Activated T-helper 17 cell treated with anti-CD3 and anti-CD28 coated beads, Interleukin-2, amount 50 U/mL, for 72 hours (primary cell): ENCODE measurements around the gene AKAP11. TPM values are rescaled to one million over a fixed set of nuclear protein-coding genes. Genes with fewer than 3 reads are reported as not detected.

ENCODE experiments used
- ATAC-seq: fragments of 150-1000 bp; cut with Tn5 transposase; replicated peaks from 2 replicates; pipeline ENCODE4 v1.10.0; 2021; ENCODE audit warnings: mild to moderate bottlenecking, moderate library complexity
- H3K27ac Mint-ChIP-seq: one replicate; pipeline ENCODE4 v1.8.0; 2022; ENCODE audit warnings: mixed read lengths
- H3K27me3 Mint-ChIP-seq: one replicate; pipeline ENCODE4 v1.8.0; 2022; ENCODE audit warnings: mixed read lengths
- H3K36me3 Mint-ChIP-seq: one replicate; pipeline ENCODE4 v1.8.0; 2022; ENCODE audit warnings: low read depth, mild to moderate bottlenecking, mixed read lengths
- H3K4me1 Mint-ChIP-seq: one replicate; pipeline ENCODE4 v1.8.0; 2022; ENCODE audit warnings: mixed read lengths
- H3K4me3 Mint-ChIP-seq: one replicate; pipeline ENCODE4 v1.8.0; 2022; ENCODE audit warnings: mild to moderate bottlenecking, mixed read lengths
- H3K9me3 Mint-ChIP-seq: one replicate; pipeline ENCODE4 v1.8.0; 2022; ENCODE audit warnings: mixed read lengths
- total RNA-seq, 2 donors: library from RNA; stranded (reverse); gene quantifications; one replicate each; pipeline ENCODE4 v1.2.3, GENCODE V29; 2022

Gene AKAP11
- total RNA-seq, 2 donors from 2014 or later = 30.3 to 48.6 TPM

DNA sequence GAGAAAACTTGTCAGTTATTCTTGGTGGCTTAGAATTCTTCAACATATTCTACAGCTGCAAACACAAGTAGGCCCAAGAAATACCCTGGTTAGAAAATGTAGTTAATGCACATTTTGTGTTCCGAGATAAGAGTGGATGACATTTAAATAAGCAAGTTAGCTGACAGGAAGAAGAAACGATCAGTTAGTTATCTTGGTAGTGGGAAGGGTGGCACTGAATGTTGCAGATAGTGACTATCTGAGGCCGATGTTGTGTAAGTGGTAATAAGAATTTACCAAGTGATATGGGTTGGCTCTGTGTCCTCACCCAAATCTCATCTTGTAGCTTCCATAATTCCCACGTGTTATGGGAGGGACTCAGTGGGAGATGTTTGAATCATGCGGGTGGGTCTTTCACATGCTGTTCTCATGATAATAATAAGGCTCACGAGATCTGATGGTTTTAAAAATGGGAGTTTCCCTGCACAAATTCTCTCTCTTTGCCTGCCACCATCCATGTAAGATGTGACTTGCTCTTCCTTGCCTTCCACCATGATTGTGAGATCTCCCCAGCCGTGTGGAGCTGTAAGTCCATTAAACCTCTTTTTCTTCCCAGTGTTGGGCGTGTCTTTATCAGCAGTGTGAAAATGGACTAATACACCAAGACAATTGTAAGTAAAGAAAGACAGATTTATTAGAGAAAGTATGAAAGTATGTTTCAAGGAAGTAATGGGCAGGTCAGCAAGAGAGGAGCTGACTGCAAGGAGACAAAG is 10.9 kb upstream of the AKAP11 start:
- Mint-ChIP-seq H3K4me3 (no peak overlapping the region), H3K9me3 (no peaks in the 10 kb centered on the region), H3K4me1 (no peaks in the 10 kb centered on the region), H3K27ac (no peak overlapping the region), H3K27me3 (no peaks in the 10 kb centered on the region), H3K36me3 (no peaks in the 10 kb centered on the region)
- no peak for ATAC-seq

DNA sequence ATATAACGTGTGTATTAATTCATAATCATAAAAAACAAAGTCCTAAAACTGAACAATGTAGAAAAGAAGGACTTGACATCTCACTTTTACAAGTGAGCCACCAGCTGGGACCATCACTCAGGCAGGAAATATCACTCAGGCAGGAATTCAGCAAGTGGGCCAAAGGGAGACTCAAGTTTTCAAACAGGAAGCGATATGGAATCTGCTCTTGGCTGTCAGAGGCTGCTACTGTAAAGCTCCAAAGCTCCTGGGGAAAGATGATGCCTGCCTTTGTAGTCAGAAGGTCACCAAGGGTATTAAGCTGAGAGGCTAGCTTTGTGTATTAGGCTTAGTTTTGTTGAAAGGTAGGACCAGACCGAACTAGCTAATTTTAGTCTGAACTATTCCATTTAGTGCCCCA is 5.5 kb upstream of the AKAP11 start:
- ATAC-seq = no peak
- Mint-ChIP-seq H3K4me1 (peaks cover 13% of the 10 kb centered on the region), H3K36me3 (peaks cover 3% of the 10 kb centered on the region), H3K27me3 (no peaks in the 10 kb centered on the region), H3K4me3 (no peak overlapping the region), H3K9me3 (no peaks in the 10 kb centered on the region), H3K27ac (no peak overlapping the region)

DNA sequence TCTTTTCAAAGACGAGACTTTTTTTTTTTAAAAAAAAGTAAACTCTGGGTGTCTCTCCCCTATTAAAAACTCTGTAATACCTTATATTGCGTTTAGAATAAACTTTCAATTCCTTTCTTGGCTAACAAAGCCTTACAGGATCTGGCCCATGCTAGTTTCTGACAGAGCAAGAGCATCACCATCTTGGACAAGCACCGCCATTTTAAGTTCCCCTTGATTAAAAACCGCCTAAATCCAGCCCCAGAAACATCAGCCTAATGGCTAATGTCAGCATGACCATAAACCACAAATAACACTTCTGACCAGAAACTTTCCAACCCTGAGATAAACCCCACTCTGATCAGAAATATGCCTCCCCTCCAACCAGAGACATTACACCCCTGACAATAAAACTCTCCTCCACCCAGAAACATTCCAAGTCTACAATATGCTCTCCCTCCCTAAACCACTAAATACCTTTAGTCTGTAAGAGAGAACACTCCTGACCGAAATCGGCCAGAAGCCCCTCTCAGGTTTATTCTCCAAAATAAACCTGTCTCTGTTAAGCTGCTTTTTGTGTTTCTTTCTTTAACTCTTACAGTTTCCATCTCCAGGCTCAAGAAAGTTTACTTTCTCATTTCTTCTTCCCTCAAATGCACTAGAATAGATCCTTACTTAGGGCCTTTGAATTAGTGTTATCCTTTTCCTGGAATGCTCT is 1.6 kb upstream of the AKAP11 start:
- ATAC-seq = no peak
- peak overlapping the region; percentile 97 for H3K27ac Mint-ChIP-seq
- H3K4me3 Mint-ChIP-seq = no peak overlapping the region
- H3K4me1 Mint-ChIP-seq = peaks cover 27% of the 10 kb centered on the region
- H3K27me3 Mint-ChIP-seq = no peaks in the 10 kb centered on the region
- H3K9me3 Mint-ChIP-seq = no peaks in the 10 kb centered on the region
- peaks cover 33% of the 10 kb centered on the region for H3K36me3 Mint-ChIP-seq

DNA sequence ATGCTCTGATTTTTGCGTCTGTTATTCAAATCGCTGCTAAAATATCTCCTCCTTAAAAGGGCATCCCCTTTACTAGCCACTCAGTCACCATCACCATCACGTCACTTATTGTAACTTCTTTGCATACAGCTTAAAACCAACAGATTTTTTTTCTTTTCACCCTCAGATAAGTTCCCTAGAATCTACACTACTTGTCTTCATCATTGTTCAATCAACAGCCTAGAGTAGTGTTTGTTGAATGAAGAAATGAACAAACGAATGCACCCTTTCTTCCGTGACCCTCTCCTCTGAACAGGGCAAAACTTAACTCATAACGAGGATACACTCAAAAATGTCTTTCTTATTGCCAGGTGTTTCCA is 1.1 kb upstream of the AKAP11 start:
- no peaks in the 10 kb centered on the region for H3K27me3 Mint-ChIP-seq
- H3K4me3 Mint-ChIP-seq = no peak overlapping the region
- H3K27ac Mint-ChIP-seq = peak overlapping the region; percentile 97
- peaks cover 33% of the 10 kb centered on the region for H3K4me1 Mint-ChIP-seq
- peaks cover 33% of the 10 kb centered on the region for H3K36me3 Mint-ChIP-seq
- ATAC-seq = no peak
- H3K9me3 Mint-ChIP-seq = no peaks in the 10 kb centered on the region

GRCh38 chr13:42271337-42272114 is 426 bp upstream of the AKAP11 start:
- Mint-ChIP-seq H3K4me1 (peaks cover 36% of the 10 kb centered on the region), H3K36me3 (peaks cover 36% of the 10 kb centered on the region)
- peak; percentile 88 for ATAC-seq

GRCh38 chr13:42272804-42273175 is 838 bp downstream of the AKAP11 start:
- H3K4me3 Mint-ChIP-seq = no peak overlapping the region
- peaks cover 44% of the 10 kb centered on the region for H3K4me1 Mint-ChIP-seq
- H3K27me3 Mint-ChIP-seq = no peaks in the 10 kb centered on the region
- ATAC-seq = no peak
- peaks cover 48% of the 10 kb centered on the region for H3K36me3 Mint-ChIP-seq
- H3K27ac Mint-ChIP-seq = peak overlapping the region; percentile 97
- H3K9me3 Mint-ChIP-seq = no peaks in the 10 kb centered on the region

More at GRCh38 chr13:42271337-42272114, 426 bp upstream of the AKAP11 start:
- Mint-ChIP-seq H3K27ac (peak overlapping the region; percentile 97), H3K4me3 (no peak overlapping the region), H3K9me3 (no peaks in the 10 kb centered on the region), H3K27me3 (no peaks in the 10 kb centered on the region)

- Mint-ChIP-seq H3K4me3 (no peak overlapping the region), H3K9me3 (no peaks in the 10 kb centered on the region), H3K4me1 (peaks cover 47% of the 10 kb centered on the region), H3K36me3 (peaks cover 52% of the 10 kb centered on the region), H3K27me3 (no peaks in the 10 kb centered on the region), H3K27ac (peak overlapping the region; percentile 97)
- no peak for ATAC-seq
Measured at GRCh38 chr13:42274386-42275097, 2.6 kb downstream of the AKAP11 start.

- peak; percentile 18 for ATAC-seq
- Mint-ChIP-seq H3K4me1 (peaks cover 47% of the 10 kb centered on the region), H3K4me3 (no peak overlapping the region), H3K27ac (peak overlapping the region; percentile 97), H3K36me3 (peaks cover 52% of the 10 kb centered on the region), H3K27me3 (no peaks in the 10 kb centered on the region), H3K9me3 (no peaks in the 10 kb centered on the region)
Measured at GRCh38 chr13:42275098-42275471, 3.1 kb downstream of the AKAP11 start.

- peak overlapping the region; percentile 97 for H3K27ac Mint-ChIP-seq
- H3K36me3 Mint-ChIP-seq = peaks cover 52% of the 10 kb centered on the region
- no peak overlapping the region for H3K4me3 Mint-ChIP-seq
- H3K9me3 Mint-ChIP-seq = no peaks in the 10 kb centered on the region
- ATAC-seq = peak; percentile 56
- peaks cover 43% of the 10 kb centered on the region for H3K4me1 Mint-ChIP-seq
- H3K27me3 Mint-ChIP-seq = no peaks in the 10 kb centered on the region
Measured at GRCh38 chr13:42275506-42275905, 3.6 kb downstream of the AKAP11 start.

DNA sequence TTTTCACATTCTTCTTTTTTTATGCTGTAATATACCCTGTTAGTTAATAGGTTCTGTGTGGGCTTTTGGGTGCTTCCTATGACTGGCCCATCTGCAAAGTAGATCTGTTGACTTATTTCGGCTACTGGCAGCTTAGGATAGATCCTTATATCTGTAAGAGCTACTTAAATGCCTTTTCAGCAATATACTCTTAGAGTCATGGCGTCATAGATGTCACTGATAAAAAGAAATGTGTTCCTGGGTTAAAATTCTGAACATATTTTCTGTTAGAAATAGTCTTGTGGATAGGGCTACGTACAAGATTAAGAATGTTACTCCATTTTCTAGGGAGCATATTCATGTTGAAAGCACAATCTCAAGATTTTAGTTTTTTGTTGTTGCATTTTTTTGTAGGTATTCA is 4.7 kb downstream of the AKAP11 start:
- Mint-ChIP-seq H3K4me1 (peaks cover 34% of the 10 kb centered on the region), H3K27me3 (no peaks in the 10 kb centered on the region), H3K4me3 (no peak overlapping the region), H3K27ac (peak overlapping the region; percentile 97), H3K36me3 (peaks cover 46% of the 10 kb centered on the region), H3K9me3 (no peaks in the 10 kb centered on the region)
- ATAC-seq = no peak

DNA sequence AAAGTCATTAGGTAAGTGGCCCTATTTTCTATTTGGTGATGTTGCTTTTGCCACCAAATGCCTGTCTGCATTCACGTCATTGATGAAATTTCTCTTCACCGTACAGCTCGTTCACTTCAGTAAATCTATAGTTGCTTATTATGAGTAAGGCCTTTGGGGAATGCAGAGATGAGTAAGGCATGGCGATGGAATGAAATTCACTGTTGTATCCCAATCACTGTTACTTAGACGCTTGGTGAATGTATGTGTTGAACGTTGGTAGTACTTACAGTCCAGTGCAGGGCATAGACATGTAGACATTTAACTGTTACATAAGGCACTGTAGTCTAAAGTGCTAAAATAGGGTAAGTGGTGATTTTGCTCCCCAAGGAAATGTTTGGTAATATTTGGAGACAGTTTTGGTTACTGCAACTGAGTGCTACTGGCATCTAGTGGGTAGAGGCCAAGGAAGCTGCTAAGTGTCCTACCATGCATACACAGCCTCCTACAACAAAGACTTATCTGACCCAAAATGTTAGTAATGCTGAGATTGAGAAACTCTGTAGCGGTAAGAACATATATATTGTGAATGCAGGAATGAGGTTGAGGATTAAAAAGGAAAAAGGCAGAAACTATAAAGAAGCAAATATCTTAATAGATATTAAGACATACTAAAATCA is 5.8 kb downstream of the AKAP11 start:
- peak; percentile 48 for ATAC-seq
- Mint-ChIP-seq H3K27ac (peak overlapping the region; percentile 46), H3K4me3 (no peak overlapping the region), H3K36me3 (peaks cover 41% of the 10 kb centered on the region), H3K9me3 (no peaks in the 10 kb centered on the region), H3K4me1 (peaks cover 38% of the 10 kb centered on the region), H3K27me3 (no peaks in the 10 kb centered on the region)

- no peak overlapping the region for H3K4me3 Mint-ChIP-seq
- H3K27ac Mint-ChIP-seq = no peak overlapping the region
- no peaks in the 10 kb centered on the region for H3K9me3 Mint-ChIP-seq
- H3K27me3 Mint-ChIP-seq = no peaks in the 10 kb centered on the region
- H3K36me3 Mint-ChIP-seq = peaks cover 45% of the 10 kb centered on the region
- H3K4me1 Mint-ChIP-seq = peaks cover 37% of the 10 kb centered on the region
- ATAC-seq = peak; percentile 30
Measured at GRCh38 chr13:42279080-42279479, 7.1 kb downstream of the AKAP11 start.

DNA sequence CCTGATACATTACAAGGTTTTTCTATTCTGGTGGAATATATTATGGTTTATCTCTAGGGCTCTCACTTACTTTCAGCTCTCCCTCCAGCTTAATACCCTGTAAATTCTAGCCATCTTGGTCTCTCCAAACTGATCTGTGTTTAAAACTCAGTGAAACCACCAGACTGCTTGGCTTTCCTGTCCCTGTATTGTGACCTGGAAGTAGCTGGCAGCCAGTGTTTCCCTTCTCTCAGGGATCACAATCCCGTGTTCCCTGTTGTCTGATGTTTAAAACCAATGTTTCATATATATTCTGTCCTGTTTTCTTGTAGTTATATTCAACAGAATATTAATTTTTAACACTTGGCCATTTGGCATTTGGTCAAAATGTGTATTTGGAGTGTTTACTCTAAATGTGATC is 8.0 kb downstream of the AKAP11 start:
- Mint-ChIP-seq H3K9me3 (no peaks in the 10 kb centered on the region), H3K4me1 (peaks cover 30% of the 10 kb centered on the region), H3K4me3 (no peak overlapping the region), H3K27me3 (no peaks in the 10 kb centered on the region), H3K36me3 (peaks cover 41% of the 10 kb centered on the region), H3K27ac (no peak overlapping the region)
- ATAC-seq = no peak

GRCh38 chr13:42280537-42280936 is 8.6 kb downstream of the AKAP11 start:
- H3K36me3 Mint-ChIP-seq = peaks cover 47% of the 10 kb centered on the region
- H3K4me1 Mint-ChIP-seq = peaks cover 24% of the 10 kb centered on the region
- H3K4me3 Mint-ChIP-seq = no peak overlapping the region
- H3K9me3 Mint-ChIP-seq = no peaks in the 10 kb centered on the region
- no peak overlapping the region for H3K27ac Mint-ChIP-seq
- no peak for ATAC-seq
- H3K27me3 Mint-ChIP-seq = no peaks in the 10 kb centered on the region
